C1 segment of cervical spinal cord (tissue), 14 donors: Measurements from ENCODE around the gene DNMT3A.

Source experiments
- DNase-seq, 14 donors: peaks; one replicate each; lab custom pipeline; 2025; lab: John Stamatoyannopoulos, UW

The DNMT3A gene

DNA sequence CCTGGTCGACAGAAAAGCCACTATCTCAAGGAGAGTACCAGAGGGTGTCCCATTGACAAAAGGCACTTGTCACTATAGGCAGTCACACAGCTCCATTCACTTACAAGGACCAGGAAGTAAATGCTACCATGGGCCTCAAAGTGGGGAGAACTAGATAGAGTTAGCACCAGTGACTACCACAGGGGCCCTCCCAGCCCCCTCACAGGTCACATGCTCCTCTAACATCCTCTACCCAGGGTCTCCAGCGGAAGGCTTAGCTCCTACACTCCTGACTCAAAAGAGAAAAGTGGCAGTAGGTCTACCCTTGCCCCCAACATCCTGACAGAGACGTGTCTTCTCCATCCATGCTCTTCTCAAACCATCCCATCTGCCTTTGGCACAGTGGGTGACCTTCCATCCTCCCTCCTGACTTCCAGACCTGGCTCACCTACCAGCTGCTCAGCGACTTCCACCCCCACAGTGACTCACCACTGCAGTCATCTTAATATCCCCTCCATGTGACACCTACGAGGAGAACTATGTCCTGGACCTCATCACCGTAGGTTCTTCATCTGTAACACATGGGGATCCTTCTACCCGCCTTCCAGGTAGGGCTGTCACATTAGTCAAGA, 5.6 kb upstream of the DNMT3A start:
- no peak for DNase-seq

DNA sequence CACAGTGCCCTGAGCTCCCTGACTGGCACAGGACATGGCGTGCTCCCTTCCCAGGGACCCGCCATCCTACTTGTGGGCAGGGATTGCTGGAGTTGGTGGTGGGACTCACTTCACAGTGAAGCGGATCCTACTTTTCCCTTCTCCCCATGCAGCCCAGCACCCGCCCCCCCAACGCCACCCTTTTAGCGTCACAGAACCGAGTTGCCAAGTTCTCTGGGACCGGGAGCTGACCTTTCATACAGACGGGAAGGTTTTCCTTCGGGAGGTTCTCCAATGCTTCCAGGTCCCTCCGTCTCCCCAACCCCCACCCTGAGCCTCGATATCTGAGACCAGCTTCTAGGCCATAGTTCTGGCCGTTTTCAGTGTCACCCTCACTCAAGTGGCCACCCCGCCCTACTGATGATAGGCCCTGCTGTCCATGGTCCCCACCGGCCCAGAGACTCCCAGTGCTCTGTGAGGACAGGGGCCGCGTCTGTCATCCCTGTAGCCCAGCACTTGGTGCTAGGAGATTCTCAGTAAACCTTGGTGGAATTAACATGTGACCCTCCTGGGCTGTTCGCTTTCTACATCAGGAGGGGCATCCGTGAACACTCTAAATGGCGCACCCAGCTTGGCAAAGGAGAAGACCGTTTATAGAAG, 1.6 kb upstream of the DNMT3A start:
- DNase-seq = no peak

DNA sequence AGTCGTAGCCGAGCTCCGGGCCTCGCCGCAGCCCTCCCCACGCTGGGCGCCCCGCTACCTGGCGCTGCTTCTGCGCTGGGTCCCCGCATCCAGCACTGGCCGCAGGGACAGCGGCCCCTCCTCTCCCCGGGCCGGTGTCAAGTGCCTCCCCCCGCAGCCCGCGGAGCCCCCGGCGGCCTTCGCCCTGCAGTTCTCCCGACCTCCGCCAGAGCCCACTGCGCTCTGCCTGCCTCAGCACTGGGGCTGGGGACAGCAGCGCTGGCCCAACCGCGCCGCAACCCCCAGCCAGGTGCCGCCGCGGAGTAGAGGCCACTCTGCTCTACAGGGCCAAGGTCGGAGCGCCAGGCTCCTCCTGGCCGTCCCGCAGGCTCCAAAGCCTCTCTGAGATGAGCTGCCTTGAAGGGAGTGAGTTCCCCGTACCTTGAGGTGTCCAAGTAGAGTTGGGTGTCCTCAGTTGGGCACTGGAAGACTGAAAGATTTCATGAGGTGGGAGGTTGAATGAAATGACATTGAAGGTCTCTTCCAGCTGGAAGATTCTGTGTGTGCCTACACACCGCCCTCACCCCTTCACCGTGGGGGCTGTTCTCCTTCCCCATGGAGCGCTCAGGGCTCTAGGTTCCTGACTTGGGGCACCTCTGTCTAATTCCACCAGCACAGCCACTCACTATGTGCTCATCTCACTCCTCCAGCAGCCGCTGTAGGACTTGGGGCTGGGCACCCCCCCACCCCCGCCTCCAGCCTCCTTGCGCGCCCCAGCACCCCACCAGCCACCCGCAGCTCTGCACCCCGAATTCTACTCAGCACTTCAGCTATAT, 854 bp upstream of the DNMT3A start:
- DNase-seq = peak in 13 of 14 donors; percentile 44 to 85 (median 71)

DNA sequence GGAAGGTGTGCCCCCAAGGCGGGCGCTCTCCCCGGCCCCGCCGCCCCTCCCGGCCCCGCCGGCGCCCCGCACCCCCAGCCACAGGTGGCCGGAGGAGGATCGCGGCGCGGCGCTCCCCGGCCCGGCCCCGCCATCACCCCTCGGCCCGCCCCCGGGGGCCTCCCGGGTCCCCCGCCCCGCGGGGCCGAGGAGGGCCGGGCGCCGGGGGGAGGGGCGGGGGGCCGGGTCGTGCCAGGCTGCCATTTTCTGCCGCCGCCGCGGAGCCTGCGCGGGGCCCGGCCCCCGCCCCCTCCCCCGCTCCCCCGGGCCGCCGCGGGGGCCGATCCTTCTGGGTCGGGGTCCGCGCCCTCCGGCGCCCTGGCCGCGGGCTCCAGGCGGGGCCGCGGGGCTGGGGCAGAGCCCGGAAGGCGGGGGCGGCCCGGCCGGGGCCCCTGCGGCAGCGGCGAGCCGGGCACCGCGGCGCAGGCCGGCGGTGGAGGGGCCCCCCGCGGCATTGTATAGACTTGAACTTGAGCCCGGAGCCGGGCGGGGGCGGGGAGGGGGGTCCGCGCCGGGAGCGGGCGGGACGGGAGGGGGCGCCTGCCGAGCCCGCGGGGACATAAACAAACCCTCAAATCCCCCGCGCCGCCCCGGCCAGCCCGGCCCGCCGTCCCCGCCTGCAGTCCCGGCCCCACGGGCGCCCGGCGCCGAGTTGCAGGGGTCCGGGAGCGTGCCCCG, 556 bp downstream of the DNMT3A start:
- peak in 5 of 14 donors; percentile 44 to 79 (median 60) for DNase-seq

DNA sequence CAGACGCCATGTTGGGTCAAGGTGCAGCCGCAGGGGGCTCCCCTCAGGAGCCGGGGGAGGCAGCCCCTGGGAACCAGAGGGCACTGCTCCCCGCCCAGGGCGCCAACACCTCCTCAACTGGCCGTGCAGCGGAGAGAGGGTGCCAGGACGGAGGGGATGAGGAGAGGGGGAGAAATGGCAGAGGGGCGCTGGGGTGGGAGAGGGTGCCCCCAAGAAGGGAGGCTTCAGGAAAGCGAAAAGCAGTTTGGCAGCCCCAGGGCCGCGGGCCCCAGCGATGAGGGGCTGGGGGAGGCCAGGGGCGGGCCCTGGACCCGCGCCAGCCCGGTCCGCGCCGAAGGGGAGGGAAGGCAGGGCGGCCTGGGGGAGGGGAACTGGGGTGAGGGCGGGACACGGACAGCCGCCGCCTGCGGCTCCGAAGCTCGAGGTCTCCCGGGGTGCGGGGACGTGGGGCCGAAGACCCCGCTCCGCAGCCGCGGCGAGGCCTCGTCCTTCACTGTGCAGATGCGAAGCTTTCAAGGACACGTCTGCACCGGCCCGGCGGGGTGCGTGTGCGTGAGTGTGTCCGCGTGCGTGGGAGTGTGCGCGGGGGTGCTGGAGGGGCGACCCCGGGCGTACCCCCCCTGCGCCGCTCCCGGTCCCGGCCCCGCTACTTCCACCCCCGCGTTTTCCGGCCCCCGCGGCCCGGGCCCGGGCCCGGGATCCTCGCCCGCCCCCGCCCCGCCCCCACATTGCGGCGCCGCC, 1.4 kb downstream of the DNMT3A start:
- DNase-seq = peak in 3 of 14 donors; percentile 53 to 64 (median 56)

DNA sequence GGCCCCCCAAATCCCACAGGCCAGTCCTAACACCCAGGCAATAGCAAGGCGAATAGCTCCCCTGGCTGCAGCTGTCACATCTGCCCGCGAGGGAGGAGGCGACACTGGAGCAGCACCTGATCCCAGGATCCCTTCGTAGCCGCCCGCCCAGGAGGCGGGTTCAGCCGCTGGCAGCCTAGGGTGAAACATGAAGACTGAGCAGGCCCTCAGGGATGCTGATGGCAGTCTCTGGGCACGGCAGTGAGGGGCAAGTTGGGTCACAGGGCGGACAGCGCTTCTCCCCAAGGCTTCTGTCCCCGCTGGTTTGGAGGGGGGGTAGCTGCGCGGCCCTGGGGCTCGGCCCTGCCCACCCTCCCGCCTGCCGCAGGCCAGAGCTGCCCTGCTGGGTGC, 1.9 kb downstream of the DNMT3A start:
- DNase-seq = peak in 6 of 14 donors; percentile 21 to 67 (median 51)

DNA sequence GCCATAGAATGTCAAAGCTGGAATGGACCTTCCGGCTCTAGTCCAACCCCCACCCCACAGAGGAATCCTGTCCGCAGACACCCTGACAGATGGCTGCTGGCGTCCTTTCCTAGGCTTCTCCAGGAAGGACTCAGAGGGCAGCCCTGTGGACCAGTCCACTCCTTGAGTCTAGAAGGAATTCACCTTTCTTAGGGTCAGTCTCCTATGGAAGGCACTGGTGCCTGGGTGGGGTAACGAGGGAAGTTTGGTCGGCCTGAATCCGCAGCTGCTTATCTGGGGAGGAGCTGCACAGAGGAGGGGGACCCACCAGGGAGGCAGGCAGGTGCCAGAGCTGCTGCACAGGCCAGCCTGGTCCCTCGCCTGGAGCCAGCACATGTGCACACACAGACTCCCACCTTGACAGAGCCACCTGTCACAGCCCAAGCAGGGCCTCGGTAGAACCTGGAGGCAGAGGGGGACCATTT, 2.5 kb downstream of the DNMT3A start:
- peak in 1 of 14 donors; percentile 71 for DNase-seq

DNA sequence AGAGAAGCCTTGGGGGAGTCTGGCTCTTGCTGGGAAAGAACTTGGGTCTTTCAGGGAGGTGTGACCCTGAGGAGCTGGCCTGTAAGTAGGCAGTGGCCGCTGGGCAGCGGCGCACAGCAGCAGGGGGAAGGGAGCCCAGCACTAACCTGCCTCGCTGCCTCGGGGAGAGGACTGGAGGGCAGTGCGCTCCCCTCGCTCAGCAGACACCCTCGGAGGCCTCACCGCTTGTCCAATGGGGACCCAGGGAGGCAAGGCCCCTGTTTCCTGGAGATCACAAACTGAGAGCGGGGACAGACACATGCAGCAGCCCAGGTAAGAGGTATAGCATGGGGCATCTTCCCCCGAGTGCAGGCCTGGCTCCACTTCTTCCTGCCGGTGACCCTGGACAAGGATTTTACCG, 3.3 kb downstream of the DNMT3A start:
- DNase-seq = no peak

DNA sequence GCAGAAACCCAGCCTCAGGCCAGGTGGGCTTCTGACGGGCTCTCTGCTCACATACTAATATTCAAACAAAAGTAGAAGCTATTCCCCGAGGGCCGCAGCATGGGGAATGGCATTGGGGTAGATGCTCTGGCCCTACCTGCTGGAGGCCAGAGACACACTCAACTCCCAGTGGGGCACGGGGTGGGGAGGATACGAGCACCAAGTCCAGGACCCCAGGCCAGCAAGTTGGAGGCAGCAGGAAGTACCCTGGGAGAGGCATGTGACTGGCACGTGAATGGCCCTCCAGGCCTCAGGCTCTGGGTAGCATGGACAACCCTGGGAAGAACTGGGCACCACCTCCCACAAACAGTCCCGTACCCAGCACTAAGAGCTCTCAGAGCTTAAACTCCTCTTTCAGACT, 3.8 kb downstream of the DNMT3A start:
- peak in 1 of 14 donors; percentile 14 for DNase-seq

DNA sequence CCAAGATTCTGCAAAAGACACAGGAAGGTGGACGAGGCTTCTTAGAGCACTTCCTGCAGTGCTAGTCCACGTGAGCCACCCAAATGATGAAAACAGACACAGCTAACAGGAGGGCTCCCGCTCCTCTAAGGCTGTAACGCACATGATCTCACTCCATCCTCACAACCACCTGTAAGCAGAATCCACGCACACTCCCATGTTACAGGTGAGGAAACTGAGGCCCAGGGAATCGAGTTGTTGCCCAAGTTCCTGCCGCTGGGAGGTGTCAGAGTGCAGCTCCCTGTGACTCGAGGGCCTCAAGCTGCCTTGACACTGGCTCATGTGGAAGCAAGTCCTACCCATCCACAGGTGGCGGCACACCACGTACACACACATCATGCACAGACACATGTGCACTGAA, 4.4 kb downstream of the DNMT3A start:
- DNase-seq = no peak

DNA sequence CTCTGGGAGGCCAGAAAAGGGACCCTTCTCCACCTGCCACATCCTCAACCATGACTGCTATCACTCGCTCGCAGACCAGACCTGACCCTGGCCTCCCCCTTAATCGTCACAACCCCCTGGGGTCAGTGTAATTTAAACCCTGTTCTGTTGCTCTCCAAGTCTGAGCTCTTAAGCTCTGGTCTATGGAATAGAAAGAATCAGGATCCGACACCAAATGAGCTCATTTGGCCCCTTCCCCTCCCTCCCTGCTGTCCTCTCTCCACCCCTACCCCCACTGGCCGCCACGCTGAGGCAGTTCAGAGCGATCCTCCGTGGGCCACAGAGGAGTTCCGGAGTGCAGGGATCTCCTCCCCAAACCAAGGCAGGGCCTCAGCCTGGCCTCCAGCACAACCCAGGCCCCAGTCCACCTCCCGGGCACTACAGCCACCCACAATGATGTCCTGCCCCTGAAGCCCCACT, 5.3 kb downstream of the DNMT3A start:
- no peak for DNase-seq

DNA sequence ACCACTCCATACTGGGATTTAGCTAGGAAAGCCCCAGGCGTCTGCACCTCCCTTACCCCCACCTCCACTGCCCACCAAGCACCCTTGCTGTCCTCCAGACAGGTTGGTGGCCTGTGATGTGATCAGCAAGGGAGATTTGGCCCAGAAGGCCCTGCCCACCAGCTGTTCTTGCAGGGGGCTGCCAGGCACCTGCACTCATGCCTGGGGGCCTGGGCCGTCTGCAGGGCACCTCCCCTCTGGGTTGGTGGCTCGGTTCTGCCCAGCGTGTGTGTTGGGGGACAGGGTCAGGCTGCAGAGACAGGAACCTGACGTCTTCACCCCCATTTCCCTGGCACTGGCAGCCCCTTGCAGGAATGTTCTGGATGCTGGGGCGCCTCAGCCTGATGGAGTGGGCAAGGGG, 5.8 kb downstream of the DNMT3A start:
- no peak for DNase-seq

DNA sequence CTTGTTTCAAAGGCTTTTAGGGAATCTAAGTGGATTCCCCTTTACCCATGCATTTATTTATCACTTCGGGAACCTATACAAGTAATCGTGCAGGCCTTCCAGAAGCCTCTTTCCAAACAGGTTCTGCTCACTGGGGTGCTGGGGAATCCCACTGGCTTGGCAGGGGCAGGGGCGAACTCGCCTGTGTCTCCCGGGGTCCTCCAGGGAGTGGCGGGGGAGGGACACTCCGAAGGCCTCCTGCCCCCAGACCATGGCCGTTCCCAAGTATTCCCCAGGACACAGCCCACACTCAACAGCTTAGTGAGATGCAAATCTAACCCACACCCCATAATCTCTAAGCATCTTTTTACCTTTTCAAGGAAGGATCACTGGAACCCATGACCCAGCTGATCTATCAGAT, 6.5 kb downstream of the DNMT3A start:
- no peak for DNase-seq

DNA sequence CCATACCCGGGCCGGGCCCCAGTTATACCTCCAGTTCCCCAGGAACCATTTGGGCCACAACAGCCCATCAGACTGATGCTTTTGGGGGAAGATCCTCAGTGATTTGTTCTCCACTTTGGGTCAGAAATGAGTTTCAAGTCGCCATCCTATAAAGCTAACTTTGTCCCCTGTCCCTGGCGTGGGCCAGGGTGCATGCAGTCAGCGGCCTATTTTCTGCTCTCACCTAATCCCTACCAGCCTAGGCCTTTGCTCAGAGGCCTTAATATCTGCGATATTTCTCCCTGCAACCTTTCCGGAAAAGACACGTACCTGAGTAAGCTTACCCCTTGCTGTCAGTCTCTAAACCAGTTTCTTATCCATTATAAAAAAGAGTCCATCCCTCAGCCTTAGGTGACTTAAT, 7.2 kb downstream of the DNMT3A start:
- DNase-seq = no peak

DNA sequence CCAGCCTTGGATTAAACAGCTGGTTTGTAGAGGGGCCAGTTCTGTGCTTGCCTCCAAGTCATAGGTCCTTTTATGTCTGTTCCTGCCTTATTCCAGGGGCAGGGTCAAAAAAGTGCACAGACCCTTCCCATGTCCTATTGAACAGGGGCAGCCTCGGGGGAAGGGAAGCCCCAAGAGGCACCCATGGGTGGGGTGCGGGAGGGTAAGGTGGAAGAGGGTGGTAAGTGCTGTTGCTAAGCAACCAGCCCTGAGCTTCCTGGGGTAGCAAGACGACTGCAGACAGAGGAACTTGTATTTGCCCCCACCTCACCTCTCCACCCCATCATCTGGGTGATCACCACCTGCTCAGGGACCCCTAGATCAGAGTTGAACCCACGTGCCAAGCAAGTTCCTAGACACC, 7.7 kb downstream of the DNMT3A start:
- no peak for DNase-seq

DNA sequence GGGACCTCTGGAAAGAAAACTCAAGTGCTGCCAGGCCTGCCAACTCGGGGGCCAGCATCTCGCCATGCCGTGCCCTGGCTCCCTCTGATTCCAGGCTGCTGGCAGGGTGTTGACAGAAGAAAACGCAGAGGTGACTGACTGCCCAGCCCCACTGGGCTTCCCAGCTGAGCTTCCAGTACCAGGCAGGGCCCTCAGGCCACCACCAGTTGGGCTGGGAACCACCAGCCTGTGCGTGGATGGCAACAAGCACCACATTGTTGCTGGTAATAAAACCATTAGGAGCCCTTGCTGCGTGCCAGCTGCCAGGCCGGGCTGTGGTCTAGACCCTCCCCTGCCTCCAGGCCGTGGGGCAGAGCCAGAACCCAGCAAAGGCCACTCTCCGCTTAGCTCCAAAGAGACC, 9.2 kb downstream of the DNMT3A start:
- peak in 11 of 14 donors; percentile 29 to 84 (median 58) for DNase-seq

DNA sequence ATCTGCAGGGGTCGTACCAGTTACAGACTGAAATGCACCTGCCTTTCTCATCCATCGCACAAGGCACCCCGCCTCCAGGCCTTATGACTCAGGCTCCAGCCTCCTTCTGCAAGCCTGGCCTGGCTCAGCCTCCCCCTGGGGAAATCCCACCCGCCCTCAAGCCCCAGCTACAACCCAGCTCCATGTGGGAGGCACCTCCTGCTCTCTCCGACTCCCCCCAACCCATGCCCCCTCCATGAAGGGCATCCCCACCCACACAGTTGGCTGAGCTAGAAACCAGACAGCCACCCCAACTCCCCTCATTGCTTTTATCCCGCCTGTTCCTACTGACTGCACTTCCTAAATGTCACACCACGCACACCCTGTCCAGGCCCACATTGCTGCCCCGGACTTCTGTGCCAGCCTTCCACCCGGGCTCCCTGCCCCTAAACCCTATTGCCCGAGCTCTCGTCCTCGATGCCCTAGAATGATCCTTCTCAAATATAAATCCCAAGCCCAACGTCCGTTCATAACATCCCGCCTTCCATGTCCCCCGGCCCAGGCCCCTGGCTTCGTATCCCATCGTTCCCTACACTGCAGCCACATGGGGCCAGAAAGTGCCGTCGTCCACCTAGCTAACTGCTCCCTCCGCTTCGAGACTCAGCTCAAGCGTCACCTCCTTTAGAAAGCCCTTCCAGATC, 9.9 kb downstream of the DNMT3A start:
- DNase-seq = no peak

DNA sequence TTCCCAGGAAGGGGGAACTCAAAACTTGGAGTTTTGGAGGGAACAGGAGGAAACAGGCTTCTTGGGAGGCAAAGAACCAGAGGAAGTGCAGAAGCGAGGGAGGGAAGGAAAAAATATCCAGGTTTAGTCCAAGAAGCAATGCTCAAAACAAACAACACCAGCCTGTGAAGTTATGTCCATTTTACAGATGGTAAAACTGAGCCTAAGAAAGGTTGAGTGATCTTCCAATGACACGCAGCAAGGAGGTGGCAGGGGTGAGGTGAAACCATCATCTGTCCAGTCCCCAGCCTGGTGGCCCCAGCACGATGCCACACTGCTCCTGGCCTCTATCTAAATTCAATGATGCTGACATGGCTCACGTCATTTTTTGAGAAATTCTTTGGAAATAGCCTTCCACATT, 10.8 kb downstream of the DNMT3A start:
- DNase-seq = no peak

DNA sequence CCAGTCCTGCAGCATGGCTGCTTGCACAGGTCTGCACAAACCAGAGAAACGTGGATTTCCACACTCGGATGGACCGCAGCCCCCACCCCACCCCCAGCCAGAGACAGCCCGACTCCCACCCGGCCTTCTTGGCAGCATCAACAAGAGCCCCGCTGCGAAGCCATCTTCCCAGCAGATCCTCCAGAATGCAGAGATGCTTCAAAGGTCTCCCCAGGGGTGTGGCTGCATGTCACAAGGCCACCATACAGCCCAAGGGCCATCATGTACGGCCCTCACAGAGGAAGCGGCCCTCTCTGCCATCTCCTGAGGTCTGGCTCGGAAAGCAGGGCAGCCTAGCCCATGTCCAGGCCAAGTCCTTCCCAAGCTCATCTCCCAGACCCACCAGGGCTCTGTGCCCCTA, 11.5 kb downstream of the DNMT3A start:
- no peak for DNase-seq
